Activated CD8-positive, alpha-beta memory T cell treated with anti-CD3 and anti-CD28 coated beads, Interleukin-2, amount 50 U/mL, for 1 hour (primary cell): ENCODE measurements around the gene RETREG1.

Experiments
- DNase-seq: peaks from one replicate; pipeline ENCODE4 v3.0.0-alpha.2; 2020; ENCODE audit errors: extremely low read depth

The RETREG1 gene

GRCh38 chr5:16585041-16585667 is 31.6 kb downstream of the RETREG1 start:
- no peak for DNase-seq

DNA sequence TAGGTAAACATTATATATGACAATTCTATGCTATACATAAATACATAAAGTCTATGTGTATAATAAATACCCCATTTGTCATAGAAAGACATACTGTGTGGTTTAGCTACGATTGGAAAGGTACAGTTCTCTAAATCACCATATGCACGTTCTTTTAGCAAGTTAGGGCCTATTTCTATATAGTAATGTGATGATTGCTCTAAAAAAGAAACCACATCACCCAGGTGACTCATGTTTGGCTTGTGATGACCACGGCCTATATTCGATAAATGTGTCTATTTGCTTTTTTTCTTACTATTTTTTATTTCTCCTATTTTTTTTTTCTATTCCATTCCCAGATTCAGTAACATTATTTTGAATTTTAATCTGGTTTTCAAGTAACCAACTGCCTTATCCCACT is 34.7 kb downstream of the RETREG1 start:
- DNase-seq: no peak

- DNase-seq: no peak
Observed at GRCh38 chr5:16580382-16580781, 36.4 kb downstream of the RETREG1 start.

GRCh38 chr5:16579142-16579847 is 37.5 kb downstream of the RETREG1 start:
- no peak for DNase-seq

DNA sequence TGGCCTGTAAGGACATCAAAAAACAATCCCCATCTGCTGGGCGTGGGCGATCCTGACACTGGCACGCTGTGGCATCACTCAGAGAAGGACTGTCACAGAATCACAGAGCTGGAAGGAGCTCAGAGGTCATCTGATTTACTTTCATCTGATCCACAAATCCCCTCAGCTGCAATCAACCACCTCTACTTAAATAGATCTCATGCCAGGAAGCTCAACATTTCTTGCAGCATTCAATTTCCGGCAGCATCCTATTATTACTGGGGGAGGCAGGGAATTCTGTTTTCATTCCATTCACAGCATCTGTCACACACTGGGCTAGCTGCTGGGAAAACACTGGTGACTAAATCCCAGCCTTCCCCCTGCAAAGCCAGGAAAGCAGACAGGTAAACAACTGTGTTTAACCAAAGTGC is 38.3 kb downstream of the RETREG1 start:
- no peak for DNase-seq

- DNase-seq: no peak
Observed at GRCh38 chr5:16577677-16578076, 39.1 kb downstream of the RETREG1 start.

GRCh38 chr5:16574789-16575721 is 41.7 kb downstream of the RETREG1 start:
- no peak for DNase-seq

DNA sequence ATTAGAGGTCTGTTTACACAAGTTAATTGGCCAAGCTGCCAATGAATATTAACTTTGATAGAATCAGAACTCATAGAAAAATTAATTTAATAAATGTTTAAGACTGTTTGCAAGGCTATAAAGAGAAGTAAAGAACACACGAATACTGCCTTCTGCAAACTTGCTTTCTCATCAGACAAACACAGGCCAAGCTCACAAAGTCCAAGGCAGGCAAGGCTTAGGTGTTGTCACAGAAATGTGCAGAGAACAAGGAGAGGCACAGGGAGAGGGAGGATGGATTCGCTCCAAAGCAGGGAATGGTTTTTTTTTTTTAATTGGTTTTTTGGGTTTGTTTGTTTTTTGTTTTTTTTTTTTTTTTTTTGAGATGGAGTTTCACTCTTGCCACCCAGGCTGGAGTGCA is 43.4 kb downstream of the RETREG1 start:
- no peak for DNase-seq

- no peak for DNase-seq
Observed at GRCh38 chr5:16572289-16573015, 44.3 kb downstream of the RETREG1 start.

GRCh38 chr5:16571016-16571415 is 45.8 kb downstream of the RETREG1 start:
- no peak for DNase-seq

GRCh38 chr5:16570121-16570815 is 46.5 kb downstream of the RETREG1 start:
- no peak for DNase-seq

DNA sequence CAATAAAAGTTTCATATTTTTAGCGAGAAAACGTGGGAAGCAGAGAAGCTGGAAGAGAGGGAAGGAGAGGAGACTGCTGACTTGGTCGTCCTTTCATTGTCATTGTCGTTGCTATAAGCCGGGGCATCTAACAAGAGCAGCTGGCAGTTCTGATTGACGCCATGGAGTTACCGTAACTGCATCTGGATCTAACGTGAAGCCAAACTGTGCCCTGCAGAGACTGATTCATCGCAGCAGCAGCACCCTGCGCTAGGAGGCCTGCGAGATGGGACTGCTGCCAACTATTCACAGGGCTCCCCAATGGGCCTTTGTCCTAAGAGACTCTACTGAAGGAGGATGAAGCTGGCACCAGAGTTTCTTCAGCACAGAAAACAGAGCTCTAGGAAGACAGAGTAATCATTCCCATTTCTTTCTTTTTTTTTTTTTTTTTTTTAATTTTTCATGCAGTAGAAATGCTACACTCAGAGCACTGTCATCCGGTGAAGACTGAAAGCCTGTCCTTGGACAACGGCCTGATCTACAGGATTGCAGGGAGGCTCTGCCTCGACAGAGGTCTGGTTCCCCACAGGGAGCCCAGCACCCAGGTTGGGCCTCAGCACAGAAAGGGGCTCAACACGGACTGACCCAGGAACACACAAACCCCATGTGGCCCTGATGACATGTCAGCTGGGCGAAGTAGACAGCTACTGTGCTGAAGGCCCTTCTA is 47.8 kb downstream of the RETREG1 start:
- DNase-seq: no peak

GRCh38 chr5:16567365-16567764 is 49.4 kb downstream of the RETREG1 start:
- DNase-seq: no peak

DNA sequence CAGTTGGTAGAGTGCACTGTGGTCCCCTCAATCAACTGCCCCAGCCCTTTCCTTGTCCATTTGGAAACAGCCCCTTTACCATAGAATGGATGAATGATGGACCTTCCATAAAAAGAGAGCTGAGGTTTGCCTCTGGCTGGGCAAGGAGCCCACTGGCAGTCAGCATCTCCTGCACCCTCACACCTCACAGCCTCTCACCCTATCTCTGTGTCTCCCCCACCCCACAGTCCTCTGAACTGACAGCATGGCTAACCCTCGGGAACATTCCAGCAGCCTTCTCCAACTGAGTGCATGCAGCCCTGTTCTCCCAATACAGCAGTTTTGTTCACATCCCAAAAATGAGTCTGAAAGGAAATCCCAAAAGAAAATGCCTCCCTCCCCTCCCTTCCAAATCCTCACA is 51.7 kb downstream of the RETREG1 start:
- DNase-seq: no peak

- no peak for DNase-seq
Observed at GRCh38 chr5:16564248-16564867, 52.4 kb downstream of the RETREG1 start.

- DNase-seq: no peak
Observed at GRCh38 chr5:16563686-16564085, 53.1 kb downstream of the RETREG1 start.

DNA sequence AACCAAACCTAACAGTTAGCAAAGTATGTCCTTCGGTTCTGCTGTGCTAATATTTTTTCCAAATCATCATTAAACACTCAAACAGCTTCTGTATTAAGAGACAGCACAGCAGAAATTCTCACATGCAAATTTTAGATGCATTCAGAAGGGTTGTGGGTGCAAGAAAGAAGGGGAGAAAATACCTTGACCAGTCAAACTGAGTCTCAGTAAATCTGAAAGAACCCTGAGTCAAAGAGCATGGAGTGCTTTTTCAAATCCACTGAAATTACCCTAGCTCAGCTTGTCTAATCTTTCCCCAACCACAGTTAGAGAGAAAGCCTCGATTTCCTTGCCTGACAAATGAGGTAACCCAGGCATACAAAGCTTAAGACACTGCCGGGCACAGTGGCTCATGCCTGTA is 55.1 kb downstream of the RETREG1 start:
- DNase-seq: no peak

- no peak for DNase-seq
Observed at GRCh38 chr5:16559702-16560101, 57.1 kb downstream of the RETREG1 start.

GRCh38 chr5:16558984-16559629 is 57.7 kb downstream of the RETREG1 start:
- no peak for DNase-seq

- DNase-seq: no peak
Observed at GRCh38 chr5:16557477-16557876, 59.3 kb downstream of the RETREG1 start.
